ENCODE measurements around the gene BCL7A. TPM values are rescaled to one million over a fixed set of nuclear protein-coding genes. Genes with fewer than 3 reads are reported as not detected.

Gene BCL7A
- polyA plus RNA-seq, 1 donor from 2014 or later, result 51.3 TPM

GRCh38 chr12:122004633-122005071, 17.0 kb upstream of the BCL7A start:
- H3K79me2 ChIP-seq (replicated peaks; ENCODE audit: insufficient read depth, low read length), result no peaks in the 10 kb centered on the region
- no peak overlapping the region for H3K27ac ChIP-seq (ENCODE audit: low read length)
- H3K9me2 ChIP-seq (ENCODE audit: insufficient read depth, low read length), result no peaks in the 10 kb centered on the region
- no peak overlapping the region for H3K4me3 ChIP-seq (ENCODE audit: low read length)
- no peak overlapping the region for H3K4me2 ChIP-seq (ENCODE audit: low read length)
- H3F3A ChIP-seq (ENCODE audit: insufficient read depth, low read length, poor library complexity, severe bottlenecking), result no peaks in the 10 kb centered on the region
- H3K9me3 ChIP-seq (ENCODE audit: low read length), result no peaks in the 10 kb centered on the region
- H2AFZ ChIP-seq (ENCODE audit: low read depth, low read length), result no peak overlapping the region
- no peaks in the 10 kb centered on the region for H3K36me3 ChIP-seq (ENCODE audit: insufficient read depth, low read length)
- no peaks in the 10 kb centered on the region for H4K20me1 ChIP-seq (ENCODE audit: insufficient read depth)
- TF ChIP-seq EZH2 (IDR thresholded peaks at IDR 0.05; ENCODE audit: borderline replicate concordance, insufficient read depth, low read length, poor library complexity, severe bottlenecking), result no peak
- TF ChIP-seq CTCF (IDR thresholded peaks at IDR 0.05; ENCODE audit: poor library complexity, severe bottlenecking), result no peak
- no peak for TF ChIP-seq POLR2AphosphoS5 (IDR thresholded peaks at IDR 0.05)
- no peak for TF ChIP-seq EP300 (conservative IDR thresholded peaks at IDR 0.05; ENCODE audit: poor library complexity, severe bottlenecking)
- TF ChIP-seq REST (IDR thresholded peaks at IDR 0.05; ENCODE audit: borderline replicate concordance), result no peak
- TF ChIP-seq SMC3 (conservative IDR thresholded peaks at IDR 0.05; ENCODE audit: poor library complexity), result no peak
- no peak for TF ChIP-seq MXI1 (conservative IDR thresholded peaks at IDR 0.05; ENCODE audit: poor library complexity, severe bottlenecking)
- no peak for TF ChIP-seq TAF1 (IDR thresholded peaks at IDR 0.05; ENCODE audit: low read depth)
- TF ChIP-seq RAD21 (conservative IDR thresholded peaks at IDR 0.05), result no peak
- H3K27me3 ChIP-seq (ENCODE audit: insufficient read depth, low read depth, low read length), result no peaks in the 10 kb centered on the region
- H3K9ac ChIP-seq (ENCODE audit: low read length), result no peak overlapping the region

- Histone ChIP-seq H3K9me3 (ENCODE audit: low read length) (no peaks in the 10 kb centered on the region), H3K79me2 (replicated peaks; ENCODE audit: insufficient read depth, low read length) (no peaks in the 10 kb centered on the region), H3K4me3 (ENCODE audit: low read length) (no peak overlapping the region), H3K36me3 (ENCODE audit: insufficient read depth, low read length) (no peaks in the 10 kb centered on the region), H4K20me1 (ENCODE audit: insufficient read depth) (no peaks in the 10 kb centered on the region), H3K9ac (ENCODE audit: low read length) (no peak overlapping the region), H3K4me2 (ENCODE audit: low read length) (no peak overlapping the region), H3F3A (ENCODE audit: insufficient read depth, low read length, poor library complexity, severe bottlenecking) (no peaks in the 10 kb centered on the region), H3K27ac (ENCODE audit: low read length) (no peak overlapping the region), H3K9me2 (ENCODE audit: insufficient read depth, low read length) (no peaks in the 10 kb centered on the region), H3K27me3 (ENCODE audit: insufficient read depth, low read depth, low read length) (no peaks in the 10 kb centered on the region), H2AFZ (ENCODE audit: low read depth, low read length) (no peak overlapping the region)
- TF ChIP-seq MXI1 (conservative IDR thresholded peaks at IDR 0.05; ENCODE audit: poor library complexity, severe bottlenecking), result no peak
- no peak for TF ChIP-seq RAD21 (conservative IDR thresholded peaks at IDR 0.05)
- TF ChIP-seq EP300 (conservative IDR thresholded peaks at IDR 0.05; ENCODE audit: poor library complexity, severe bottlenecking), result no peak
- no peak for TF ChIP-seq TAF1 (IDR thresholded peaks at IDR 0.05; ENCODE audit: low read depth)
- TF ChIP-seq EZH2 (IDR thresholded peaks at IDR 0.05; ENCODE audit: borderline replicate concordance, insufficient read depth, low read length, poor library complexity, severe bottlenecking), result no peak
- TF ChIP-seq REST (IDR thresholded peaks at IDR 0.05; ENCODE audit: borderline replicate concordance), result no peak
- no peak for TF ChIP-seq POLR2AphosphoS5 (IDR thresholded peaks at IDR 0.05)
- TF ChIP-seq CTCF (IDR thresholded peaks at IDR 0.05; ENCODE audit: poor library complexity, severe bottlenecking), result no peak
- TF ChIP-seq SMC3 (conservative IDR thresholded peaks at IDR 0.05; ENCODE audit: poor library complexity), result no peak
These were observed 16.4 kb upstream of the BCL7A start for GRCh38 chr12:122005252-122005776.
